Regular cardiac myocyte (primary cell): ENCODE data around the gene DICER1. TPM values are rescaled to one million over a fixed set of nuclear protein-coding genes. Genes with fewer than 3 reads are reported as not detected.

ENCODE experiments used
- total RNA-seq: library from RNA; depleted of rRNA; stranded (reverse); fragments of >200 nt; gene quantifications from 2 replicates; pipeline ENCODE4 v1.2.3, GENCODE V29; 2014

The DICER1 gene, protein sequence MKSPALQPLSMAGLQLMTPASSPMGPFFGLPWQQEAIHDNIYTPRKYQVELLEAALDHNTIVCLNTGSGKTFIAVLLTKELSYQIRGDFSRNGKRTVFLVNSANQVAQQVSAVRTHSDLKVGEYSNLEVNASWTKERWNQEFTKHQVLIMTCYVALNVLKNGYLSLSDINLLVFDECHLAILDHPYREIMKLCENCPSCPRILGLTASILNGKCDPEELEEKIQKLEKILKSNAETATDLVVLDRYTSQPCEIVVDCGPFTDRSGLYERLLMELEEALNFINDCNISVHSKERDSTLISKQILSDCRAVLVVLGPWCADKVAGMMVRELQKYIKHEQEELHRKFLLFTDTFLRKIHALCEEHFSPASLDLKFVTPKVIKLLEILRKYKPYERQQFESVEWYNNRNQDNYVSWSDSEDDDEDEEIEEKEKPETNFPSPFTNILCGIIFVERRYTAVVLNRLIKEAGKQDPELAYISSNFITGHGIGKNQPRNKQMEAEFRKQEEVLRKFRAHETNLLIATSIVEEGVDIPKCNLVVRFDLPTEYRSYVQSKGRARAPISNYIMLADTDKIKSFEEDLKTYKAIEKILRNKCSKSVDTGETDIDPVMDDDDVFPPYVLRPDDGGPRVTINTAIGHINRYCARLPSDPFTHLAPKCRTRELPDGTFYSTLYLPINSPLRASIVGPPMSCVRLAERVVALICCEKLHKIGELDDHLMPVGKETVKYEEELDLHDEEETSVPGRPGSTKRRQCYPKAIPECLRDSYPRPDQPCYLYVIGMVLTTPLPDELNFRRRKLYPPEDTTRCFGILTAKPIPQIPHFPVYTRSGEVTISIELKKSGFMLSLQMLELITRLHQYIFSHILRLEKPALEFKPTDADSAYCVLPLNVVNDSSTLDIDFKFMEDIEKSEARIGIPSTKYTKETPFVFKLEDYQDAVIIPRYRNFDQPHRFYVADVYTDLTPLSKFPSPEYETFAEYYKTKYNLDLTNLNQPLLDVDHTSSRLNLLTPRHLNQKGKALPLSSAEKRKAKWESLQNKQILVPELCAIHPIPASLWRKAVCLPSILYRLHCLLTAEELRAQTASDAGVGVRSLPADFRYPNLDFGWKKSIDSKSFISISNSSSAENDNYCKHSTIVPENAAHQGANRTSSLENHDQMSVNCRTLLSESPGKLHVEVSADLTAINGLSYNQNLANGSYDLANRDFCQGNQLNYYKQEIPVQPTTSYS (N-terminal part only)
- 24.0 and 28.6 TPM in 2 replicates for total RNA-seq

GRCh38 chr14:95157327-95158189 is at the start of gene DICER1:
DICER1 (minus strand) TSS chr14:95157529; CDS start chr14:95133458, 24,071 bp downstream.

Other genes starting within 250 kb of the DICER1 start
- 0.58 and 3.9 TPM in 2 replicates for gene CLMN, start 162.4 kb upstream of the DICER1 start, total RNA-seq